Muscle layer of duodenum (tissue), 2 donors: ENCODE data around the gene EPHA5.

Source experiments
- H3K27ac ChIP-seq: one replicate; pipeline ENCODE4 v1.7.0; 2013; ENCODE audit warnings: mild to moderate bottlenecking, low read length
- H3K27me3 ChIP-seq: one replicate; pipeline ENCODE4 v1.7.0; 2013; ENCODE audit warnings: low read depth, mild to moderate bottlenecking, control low read depth, low read length
- H3K36me3 ChIP-seq, 2 donors: one replicate each; pipeline ENCODE4 v1.7.0; 2013; ENCODE audit warnings: low read length in 2 of 2, control low read depth in 1 of 2, mild to moderate bottlenecking in 1 of 2; ENCODE audit not compliant: insufficient read depth in 2 of 2, control insufficient read depth in 1 of 2
- H3K4me1 ChIP-seq, 2 donors: one replicate each; pipeline ENCODE4 v1.7.0; 2013; ENCODE audit warnings: low read length in 2 of 2, mild to moderate bottlenecking in 2 of 2, control low read depth in 1 of 2, moderate library complexity in 1 of 2; ENCODE audit not compliant: insufficient read depth in 2 of 2, control insufficient read depth in 1 of 2
- H3K4me3 ChIP-seq, 2 donors: one replicate each; pipeline ENCODE4 v1.7.0; 2013; ENCODE audit warnings: low read length in 2 of 2, low read depth in 1 of 2, mild to moderate bottlenecking in 1 of 2
- H3K9me3 ChIP-seq, 2 donors: one replicate each; pipeline ENCODE4 v1.7.0; 2013; ENCODE audit warnings: low read length in 2 of 2, control low read depth in 1 of 2, mild to moderate bottlenecking in 1 of 2; ENCODE audit not compliant: control insufficient read depth in 1 of 2
- donor health status: healthy.

EPHA5 gene

GRCh38 chr4:65482410-65482809, 187.9 kb downstream of the EPHA5 start:
- H3K27ac ChIP-seq = no peak overlapping the region
- H3K9me3 ChIP-seq = no peaks in the 10 kb centered on the region
- no peaks in the 10 kb centered on the region for H3K36me3 ChIP-seq

GRCh38 chr4:65472531-65472930, 197.8 kb downstream of the EPHA5 start:
- Histone ChIP-seq H3K9me3 (no peaks in the 10 kb centered on the region), H3K27ac (no peak overlapping the region), H3K36me3 (no peaks in the 10 kb centered on the region), H3K27me3 (no peaks in the 10 kb centered on the region), H3K4me3 (no peak overlapping the region), H3K4me1 (no peaks in the 10 kb centered on the region)

More at GRCh38 chr4:65482410-65482809, 187.9 kb downstream of the EPHA5 start:
- Histone ChIP-seq H3K4me1 (no peaks in the 10 kb centered on the region), H3K27me3 (no peaks in the 10 kb centered on the region), H3K4me3 (no peak overlapping the region)

GRCh38 chr4:65467068-65467680, 203.1 kb downstream of the EPHA5 start:
- H3K27ac ChIP-seq = no peak overlapping the region
- H3K36me3 ChIP-seq = no peaks in the 10 kb centered on the region
- no peaks in the 10 kb centered on the region for H3K27me3 ChIP-seq
- H3K9me3 ChIP-seq = peaks cover 0 to 2% of the 10 kb centered on the region in 2 donors
- H3K4me1 ChIP-seq = no peaks in the 10 kb centered on the region
- H3K4me3 ChIP-seq = no peak overlapping the region

- Histone ChIP-seq H3K36me3 (no peaks in the 10 kb centered on the region), H3K27me3 (no peaks in the 10 kb centered on the region), H3K9me3 (peaks cover 0 to 2% of the 10 kb centered on the region in 2 donors), H3K4me3 (no peak overlapping the region), H3K4me1 (no peaks in the 10 kb centered on the region), H3K27ac (no peak overlapping the region)
Observed at GRCh38 chr4:65461781-65462180, 208.5 kb downstream of the EPHA5 start.

GRCh38 chr4:65457011-65457410, 213.3 kb downstream of the EPHA5 start:
- H3K36me3 ChIP-seq = no peaks in the 10 kb centered on the region
- no peaks in the 10 kb centered on the region for H3K27me3 ChIP-seq
- H3K4me3 ChIP-seq = no peak overlapping the region
- no peak overlapping the region for H3K27ac ChIP-seq
- no peaks in the 10 kb centered on the region for H3K9me3 ChIP-seq
- no peaks in the 10 kb centered on the region for H3K4me1 ChIP-seq

GRCh38 chr4:65456579-65456978, 213.7 kb downstream of the EPHA5 start:
- no peaks in the 10 kb centered on the region for H3K36me3 ChIP-seq
- H3K27ac ChIP-seq = no peak overlapping the region
- no peak overlapping the region for H3K4me3 ChIP-seq
- no peaks in the 10 kb centered on the region for H3K9me3 ChIP-seq
- no peaks in the 10 kb centered on the region for H3K4me1 ChIP-seq
- H3K27me3 ChIP-seq = no peaks in the 10 kb centered on the region

- Histone ChIP-seq H3K4me1 (no peaks in the 10 kb centered on the region), H3K27me3 (no peaks in the 10 kb centered on the region), H3K27ac (no peak overlapping the region), H3K9me3 (no peaks in the 10 kb centered on the region), H3K36me3 (no peaks in the 10 kb centered on the region), H3K4me3 (no peak overlapping the region)
Observed at GRCh38 chr4:65453398-65453797, 216.9 kb downstream of the EPHA5 start.

GRCh38 chr4:65450899-65451298, 219.4 kb downstream of the EPHA5 start:
- Histone ChIP-seq H3K4me1 (no peaks in the 10 kb centered on the region), H3K27ac (no peak overlapping the region), H3K27me3 (no peaks in the 10 kb centered on the region), H3K4me3 (no peak overlapping the region), H3K36me3 (no peaks in the 10 kb centered on the region), H3K9me3 (no peaks in the 10 kb centered on the region)

- no peaks in the 10 kb centered on the region for H3K27me3 ChIP-seq
- no peaks in the 10 kb centered on the region for H3K4me1 ChIP-seq
- H3K36me3 ChIP-seq = no peaks in the 10 kb centered on the region
- H3K4me3 ChIP-seq = no peak overlapping the region
- no peaks in the 10 kb centered on the region for H3K9me3 ChIP-seq
- H3K27ac ChIP-seq = no peak overlapping the region
Observed at GRCh38 chr4:65437102-65437501, 233.2 kb downstream of the EPHA5 start.

GRCh38 chr4:65422109-65422508, 248.2 kb downstream of the EPHA5 start:
- H3K27me3 ChIP-seq = no peaks in the 10 kb centered on the region
- H3K4me1 ChIP-seq = no peaks in the 10 kb centered on the region
- no peak overlapping the region for H3K27ac ChIP-seq
- H3K9me3 ChIP-seq = no peaks in the 10 kb centered on the region
- H3K36me3 ChIP-seq = no peaks in the 10 kb centered on the region
- no peak overlapping the region for H3K4me3 ChIP-seq

GRCh38 chr4:65420036-65420435, 250.3 kb downstream of the EPHA5 start:
- no peak overlapping the region for H3K4me3 ChIP-seq
- no peaks in the 10 kb centered on the region for H3K4me1 ChIP-seq
- H3K27ac ChIP-seq = no peak overlapping the region
- H3K27me3 ChIP-seq = no peaks in the 10 kb centered on the region
- no peaks in the 10 kb centered on the region for H3K36me3 ChIP-seq
- no peaks in the 10 kb centered on the region for H3K9me3 ChIP-seq

GRCh38 chr4:65416891-65417290, 253.4 kb downstream of the EPHA5 start:
- no peak overlapping the region for H3K4me3 ChIP-seq
- H3K27me3 ChIP-seq = no peaks in the 10 kb centered on the region
- no peak overlapping the region for H3K27ac ChIP-seq
- H3K4me1 ChIP-seq = no peaks in the 10 kb centered on the region
- no peaks in the 10 kb centered on the region for H3K36me3 ChIP-seq
- no peaks in the 10 kb centered on the region for H3K9me3 ChIP-seq
